ENCODE measurements around the gene CXCL9.

GRCh38 chr4:76003620-76004019 lies 3.7 kb downstream of the CXCL9 start:
- TF ChIP-seq CTCF (IDR thresholded peaks at IDR 0.05) (no peak), EP300 (IDR thresholded peaks at IDR 0.05) (no peak), POLR2A (IDR thresholded peaks at IDR 0.05) (no peak)

All from stomach (tissue), 4 donors.